Measurements from ENCODE around the gene SFXN5. TPM values are rescaled to one million over a fixed set of nuclear protein-coding genes. Genes with fewer than 3 reads are reported as not detected.

The SFXN5 gene
- total RNA-seq, 1 experiment from 2014 or later, result 31.3 TPM

DNA sequence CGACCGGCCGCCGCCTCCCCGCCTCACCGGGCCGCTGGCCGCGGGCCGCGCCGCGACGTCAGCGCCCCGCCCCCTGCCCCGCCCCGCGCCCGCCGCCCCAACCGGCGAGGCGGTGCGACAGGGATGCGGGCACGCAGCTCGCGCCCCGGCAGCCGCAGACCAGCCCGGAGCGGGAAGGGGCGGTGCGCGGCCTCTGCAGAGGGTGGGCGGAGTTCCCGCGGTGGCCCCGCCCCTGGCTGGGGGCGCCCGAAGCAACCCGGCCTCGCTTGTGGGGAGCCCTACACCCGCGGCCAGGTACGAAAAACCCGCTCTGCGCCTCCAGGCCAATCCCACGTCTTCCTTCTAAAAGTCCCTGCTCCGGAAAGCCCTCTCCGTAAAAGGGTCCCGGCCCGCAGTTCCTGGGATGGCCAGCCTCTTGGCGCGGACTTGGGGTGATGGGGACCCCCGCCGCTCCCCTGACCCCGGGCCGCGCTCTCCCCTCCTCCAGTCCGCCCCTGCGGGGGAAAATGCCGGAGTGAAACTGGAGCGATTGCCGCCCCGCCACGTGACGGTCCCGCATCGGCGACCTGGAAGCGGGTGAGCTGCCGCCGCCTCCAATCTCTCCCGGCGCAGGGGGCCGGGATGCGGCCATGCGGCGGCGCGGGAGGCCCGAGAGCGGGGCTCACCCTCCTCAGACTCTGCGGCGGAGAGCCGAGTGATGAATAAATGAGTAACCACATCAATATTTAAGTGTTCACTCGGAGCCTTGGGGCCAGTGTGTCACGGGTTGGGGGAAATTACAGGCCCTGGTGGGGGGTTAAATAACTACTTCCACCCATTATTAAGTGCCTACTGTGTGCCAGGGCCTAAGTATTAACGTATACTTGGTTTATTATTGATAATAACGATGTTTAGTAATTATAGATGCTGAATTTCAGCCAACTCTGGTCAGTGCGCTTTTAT, 41.7 kb upstream of the SFXN5 start, which contains the start of gene RAB11FIP5:
TSS of gene RAB11FIP5 (minus strand) at position 36 of the 942 bp plus-strand sequence. CDS start 171 bp downstream, outside the sequence.
- CTCF ChIA-PET, result interaction anchor here (0.6 to 2.0 kb wide), 7 partner anchors 24 to 1556 kb away, joined by 3 to 14 read pairs (median 3); no protein-coding TSS in a partner anchor
- BruUV-seq (replicated peaks), result TSS peak; percentile 68

DNA sequence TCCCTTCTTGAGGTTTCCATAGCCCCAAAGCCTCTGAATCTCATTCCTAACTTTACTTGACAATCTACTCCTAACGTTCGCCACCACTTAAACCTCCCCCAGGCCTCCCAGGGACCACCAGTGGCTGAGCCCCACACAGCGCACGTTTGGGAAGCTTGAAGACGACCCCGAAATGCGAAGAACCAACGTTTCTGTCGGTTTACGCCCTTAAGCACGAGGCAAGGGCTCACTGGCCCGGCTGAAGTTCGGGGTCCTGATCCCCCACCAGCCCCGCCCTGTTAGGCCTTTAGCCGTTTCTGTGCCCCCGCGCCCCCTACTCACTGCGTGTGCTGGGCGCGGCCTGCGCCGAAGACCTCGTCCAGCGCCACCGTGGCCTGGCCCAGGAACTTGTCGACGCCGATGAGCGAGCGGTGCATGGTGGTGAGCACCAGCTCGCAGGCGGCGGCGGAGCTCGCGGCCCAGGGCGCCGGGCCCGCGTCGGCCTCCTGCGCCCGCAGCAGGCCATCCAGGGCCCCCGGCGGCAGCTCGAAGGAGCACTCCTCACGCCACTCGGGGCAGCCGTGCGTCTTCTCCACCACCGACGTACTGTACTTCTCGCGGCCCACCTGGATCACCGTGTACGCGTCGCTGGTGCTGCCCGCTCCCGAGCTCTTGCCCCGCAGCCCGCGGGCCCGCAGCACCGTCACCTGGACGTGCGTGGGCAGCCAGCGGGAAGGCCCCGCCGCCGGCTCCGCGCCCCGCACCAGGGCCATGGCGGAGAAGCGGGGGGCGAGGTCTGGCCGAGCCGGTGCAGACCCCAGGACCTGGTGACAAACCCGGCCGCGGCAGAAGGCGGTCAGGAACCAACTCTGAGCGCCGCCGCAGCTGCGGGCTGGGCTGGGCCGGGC, 40.8 kb upstream of the SFXN5 start:
- peaks cover 15% of the 10 kb centered on the region for H3K4me1 Mint-ChIP-seq (ENCODE audit: low read depth, unreplicated experiment)
- no TSS peak for BruUV-seq (replicated peaks)
- Histone ChIP-seq H3K9me3 (no peaks in the 10 kb centered on the region), H3K4me3 (ENCODE audit: low read depth, low read length) (peak overlapping the region; percentile 92), H3K4me1 (peaks cover 13% of the 10 kb centered on the region), H3K27me3 (replicated peaks; ENCODE audit: control insufficient read depth, insufficient read depth, low read length) (no peaks in the 10 kb centered on the region; the same call in 1 of the 2 replicates), H3K36me3 (ENCODE audit: control insufficient read depth, insufficient read depth, low read length) (no peaks in the 10 kb centered on the region; the same call in 1 of the 2 replicates)
- no peaks in the 10 kb centered on the region for H3K9me3 Mint-ChIP-seq (ENCODE audit: unreplicated experiment)
- DNase-seq, result peak in 1 of 2 experiments; percentile 62
- peak overlapping the region; percentile 81 for H3K4me3 Mint-ChIP-seq (ENCODE audit: unreplicated experiment)
- TF ChIP-seq, protein P1, sequence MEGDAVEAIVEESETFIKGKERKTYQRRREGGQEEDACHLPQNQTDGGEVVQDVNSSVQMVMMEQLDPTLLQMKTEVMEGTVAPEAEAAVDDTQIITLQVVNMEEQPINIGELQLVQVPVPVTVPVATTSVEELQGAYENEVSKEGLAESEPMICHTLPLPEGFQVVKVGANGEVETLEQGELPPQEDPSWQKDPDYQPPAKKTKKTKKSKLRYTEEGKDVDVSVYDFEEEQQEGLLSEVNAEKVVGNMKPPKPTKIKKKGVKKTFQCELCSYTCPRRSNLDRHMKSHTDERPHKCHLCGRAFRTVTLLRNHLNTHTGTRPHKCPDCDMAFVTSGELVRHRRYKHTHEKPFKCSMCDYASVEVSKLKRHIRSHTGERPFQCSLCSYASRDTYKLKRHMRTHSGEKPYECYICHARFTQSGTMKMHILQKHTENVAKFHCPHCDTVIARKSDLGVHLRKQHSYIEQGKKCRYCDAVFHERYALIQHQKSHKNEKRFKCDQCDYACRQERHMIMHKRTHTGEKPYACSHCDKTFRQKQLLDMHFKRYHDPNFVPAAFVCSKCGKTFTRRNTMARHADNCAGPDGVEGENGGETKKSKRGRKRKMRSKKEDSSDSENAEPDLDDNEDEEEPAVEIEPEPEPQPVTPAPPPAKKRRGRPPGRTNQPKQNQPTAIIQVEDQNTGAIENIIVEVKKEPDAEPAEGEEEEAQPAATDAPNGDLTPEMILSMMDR (IDR thresholded peaks at IDR 0.05; ENCODE audit: insufficient read depth in 1 of 2, low read depth in 1 of 2, low read length in 1 of 2, severe bottlenecking in 1 of 2, unreplicated experiment in 1 of 2), result no peak
- H3K27me3 Mint-ChIP-seq (ENCODE audit: insufficient read depth, unreplicated experiment), result no peaks in the 10 kb centered on the region
- CTCF ChIA-PET, result interaction anchor here (0.6 to 2.0 kb wide), 7 partner anchors 23 to 1555 kb away, joined by 3 to 14 read pairs (median 3); no protein-coding TSS in a partner anchor
- intact Hi-C loops (cut with micrococcal nuclease; ENCODE audit: unreplicated experiment), result loop anchor here (2.0 to 5.0 kb wide), 2 partner anchors 27 to 195 kb away; partner anchors contain the start of gene EMX1
- H3K27ac Mint-ChIP-seq (ENCODE audit: unreplicated experiment), result peak overlapping the region; percentile 78
- H3K36me3 Mint-ChIP-seq (ENCODE audit: insufficient read depth, unreplicated experiment), result peaks cover 6% of the 10 kb centered on the region
- POLR2A ChIA-PET, result interaction anchor here (0.6 kb wide), 1 partner anchor 25 kb away, joined by 4 read pairs; no protein-coding TSS in a partner anchor

More for the DNA sequence above, 41.7 kb upstream of the SFXN5 start, which contains the start of gene RAB11FIP5:
- peak within 1 kb of the TSS; percentile 81 for H3K4me3 Mint-ChIP-seq (ENCODE audit: unreplicated experiment)
- H3K4me1 Mint-ChIP-seq (ENCODE audit: low read depth, unreplicated experiment), result peaks cover 15% of the 10 kb centered on the region
- H3K27ac Mint-ChIP-seq (ENCODE audit: unreplicated experiment), result peak within 1 kb of the TSS; percentile 78
- Histone ChIP-seq H3K4me3 (ENCODE audit: low read depth, low read length) (peak within 1 kb of the TSS; percentile 92), H3K9me3 (no peaks in the 10 kb centered on the region), H3K4me1 (peaks cover 13% of the 10 kb centered on the region), H3K27me3 (replicated peaks; ENCODE audit: control insufficient read depth, insufficient read depth, low read length) (no peaks in the 10 kb centered on the region; the same call in 1 of the 2 replicates), H3K36me3 (ENCODE audit: control insufficient read depth, insufficient read depth, low read length) (no peaks in the 10 kb centered on the region)
- intact Hi-C loops (cut with micrococcal nuclease; ENCODE audit: unreplicated experiment), result loop anchor here (2.0 to 5.0 kb wide), 2 partner anchors 28 to 196 kb away; partner anchors contain the start of gene EMX1
- TF ChIP-seq, protein P1 (IDR thresholded peaks at IDR 0.05; ENCODE audit: insufficient read depth in 1 of 2, low read depth in 1 of 2, low read length in 1 of 2, severe bottlenecking in 1 of 2, unreplicated experiment in 1 of 2), result no peak
- POLR2A ChIA-PET, result no interaction called here
- H3K36me3 Mint-ChIP-seq (ENCODE audit: insufficient read depth, unreplicated experiment), result peaks cover 6% of the 10 kb centered on the region
- H3K9me3 Mint-ChIP-seq (ENCODE audit: unreplicated experiment), result no peaks in the 10 kb centered on the region
- peak; percentile 81 to 91 for DNase-seq
- no peaks in the 10 kb centered on the region for H3K27me3 Mint-ChIP-seq (ENCODE audit: insufficient read depth, unreplicated experiment)

Data from Caco-2 (cell line).